Thyroid gland (tissue), 4 donors: Measurements from ENCODE around the gene CLDN11.

Experiments
- CTCF ChIP-seq, 6 experiments: fragments of 200-600 bp in 3 of 6; fragments of 450-650 bp in 3 of 6; sonication (generic) in 3 of 6; IDR thresholded peaks; one replicate each; pipeline ENCODE4 v1.5.1; 2016 to 2019; ENCODE audit warnings: antibody characterized with exemption in 6 of 6, mild to moderate bottlenecking in 2 of 6, inconsistent platforms in 1 of 6, moderate library complexity in 1 of 6
- POLR2A ChIP-seq, 2 donors: fragments of 450-650 bp; IDR thresholded peaks; one replicate each; pipeline ENCODE4 v1.6.1; 2017; ENCODE audit warnings: antibody characterized with exemption in 2 of 2, mild to moderate bottlenecking in 2 of 2, moderate library complexity in 1 of 2

DNA sequence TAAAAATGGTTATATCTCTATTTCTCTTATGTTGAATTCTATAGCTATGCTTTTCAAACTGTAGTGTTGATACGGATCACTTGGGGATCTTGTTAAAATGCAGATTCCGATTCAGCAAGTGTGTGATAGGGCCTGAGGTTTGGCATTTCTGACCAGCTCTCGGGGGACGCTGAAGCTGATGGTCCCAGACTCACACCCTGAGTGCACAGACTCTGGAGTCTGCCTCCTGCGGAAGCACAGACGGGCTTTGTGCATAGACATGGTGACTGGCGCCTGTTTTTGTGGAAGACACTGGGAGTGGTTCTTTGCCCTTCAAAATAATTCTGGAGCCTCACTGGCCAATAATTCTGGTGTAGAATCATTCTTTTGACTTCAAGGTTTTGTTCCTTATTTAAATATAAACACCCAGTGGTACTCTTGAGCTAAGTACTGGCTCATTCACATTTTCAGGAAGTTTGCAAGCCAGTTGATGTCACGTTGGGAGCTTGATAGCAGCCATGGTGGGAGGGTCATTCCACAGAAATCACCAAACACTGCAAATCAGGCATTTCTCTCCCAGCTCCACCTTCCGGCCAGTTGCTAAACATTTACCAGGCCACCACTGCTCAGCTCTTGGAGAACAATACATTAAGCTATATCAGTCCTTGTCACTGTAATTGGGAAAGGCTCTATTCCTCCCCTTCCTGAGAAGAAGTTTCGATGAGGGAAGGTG lies 19.2 kb downstream of the CLDN11 start:
- TF ChIP-seq CTCF (IDR thresholded peaks at IDR 0.05) (no peak), POLR2A (IDR thresholded peaks at IDR 0.05) (no peak)
